Thyroid gland (tissue), 4 donors: Measurements from ENCODE around the gene TLDC2.

Experiments used
- POLR2A ChIP-seq, 2 donors: fragments of 450-650 bp; IDR thresholded peaks; one replicate each; pipeline ENCODE4 v1.6.1; 2017; ENCODE audit warnings: antibody characterized with exemption in 2 of 2, mild to moderate bottlenecking in 2 of 2, moderate library complexity in 1 of 2
- TF ChIP-seq, protein P1 (sequence below), 6 experiments: fragments of 200-600 bp in 3 of 6; fragments of 450-650 bp in 3 of 6; sonication (generic) in 3 of 6; IDR thresholded peaks; one replicate each; pipeline ENCODE4 v1.5.1; 2016 to 2019; ENCODE audit warnings: antibody characterized with exemption in 6 of 6, mild to moderate bottlenecking in 2 of 6, inconsistent platforms in 1 of 6, moderate library complexity in 1 of 6

DNA sequence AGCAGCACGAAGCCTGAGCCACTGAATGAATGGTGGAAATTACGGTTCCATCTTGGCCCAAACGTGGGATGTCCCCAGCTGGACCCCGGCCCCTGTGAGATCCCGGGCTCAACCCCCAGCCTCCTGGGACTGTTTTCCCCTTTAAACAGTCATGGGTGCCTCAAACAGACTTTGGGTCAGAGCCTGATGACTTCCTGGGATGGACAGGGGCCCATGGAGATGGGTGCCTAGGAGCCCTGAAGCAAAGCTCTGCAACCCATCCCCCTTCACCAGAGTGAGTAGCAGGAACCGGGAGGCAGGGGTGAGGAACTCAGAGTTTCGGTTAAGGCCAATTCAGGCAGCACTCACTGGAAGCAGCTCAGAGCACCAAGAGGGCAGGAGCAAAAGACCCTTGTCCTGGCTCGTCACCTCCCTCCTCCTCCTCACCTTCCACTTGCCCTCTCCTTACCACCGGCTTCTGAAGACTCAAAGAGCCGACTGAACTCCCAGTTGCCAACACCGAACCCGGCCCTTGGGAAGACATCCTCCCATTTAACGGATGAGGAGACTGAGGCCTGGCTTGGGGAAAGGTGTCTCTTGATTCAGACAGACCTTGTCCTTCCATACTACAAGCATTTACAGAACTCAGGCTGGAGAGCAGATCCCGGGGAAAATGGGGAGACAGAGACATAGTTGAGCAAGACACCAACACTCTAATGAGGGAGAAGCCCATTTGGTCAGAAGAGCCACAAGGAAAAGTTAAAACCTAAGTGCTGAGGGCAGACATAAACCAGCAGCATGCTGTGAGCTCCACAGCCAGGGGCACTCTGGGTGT, 14.9 kb upstream of the TLDC2 start:
- no peak for TF ChIP-seq POLR2A (IDR thresholded peaks at IDR 0.05)
- TF ChIP-seq, protein P1, sequence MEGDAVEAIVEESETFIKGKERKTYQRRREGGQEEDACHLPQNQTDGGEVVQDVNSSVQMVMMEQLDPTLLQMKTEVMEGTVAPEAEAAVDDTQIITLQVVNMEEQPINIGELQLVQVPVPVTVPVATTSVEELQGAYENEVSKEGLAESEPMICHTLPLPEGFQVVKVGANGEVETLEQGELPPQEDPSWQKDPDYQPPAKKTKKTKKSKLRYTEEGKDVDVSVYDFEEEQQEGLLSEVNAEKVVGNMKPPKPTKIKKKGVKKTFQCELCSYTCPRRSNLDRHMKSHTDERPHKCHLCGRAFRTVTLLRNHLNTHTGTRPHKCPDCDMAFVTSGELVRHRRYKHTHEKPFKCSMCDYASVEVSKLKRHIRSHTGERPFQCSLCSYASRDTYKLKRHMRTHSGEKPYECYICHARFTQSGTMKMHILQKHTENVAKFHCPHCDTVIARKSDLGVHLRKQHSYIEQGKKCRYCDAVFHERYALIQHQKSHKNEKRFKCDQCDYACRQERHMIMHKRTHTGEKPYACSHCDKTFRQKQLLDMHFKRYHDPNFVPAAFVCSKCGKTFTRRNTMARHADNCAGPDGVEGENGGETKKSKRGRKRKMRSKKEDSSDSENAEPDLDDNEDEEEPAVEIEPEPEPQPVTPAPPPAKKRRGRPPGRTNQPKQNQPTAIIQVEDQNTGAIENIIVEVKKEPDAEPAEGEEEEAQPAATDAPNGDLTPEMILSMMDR (IDR thresholded peaks at IDR 0.05) = no peak
